ENCODE measurements around the gene NRCAM.

The NRCAM gene

GRCh38 chr7:108193594-108194498 lies 262.4 kb downstream of the NRCAM start:
- DNase-seq = no peak

DNA sequence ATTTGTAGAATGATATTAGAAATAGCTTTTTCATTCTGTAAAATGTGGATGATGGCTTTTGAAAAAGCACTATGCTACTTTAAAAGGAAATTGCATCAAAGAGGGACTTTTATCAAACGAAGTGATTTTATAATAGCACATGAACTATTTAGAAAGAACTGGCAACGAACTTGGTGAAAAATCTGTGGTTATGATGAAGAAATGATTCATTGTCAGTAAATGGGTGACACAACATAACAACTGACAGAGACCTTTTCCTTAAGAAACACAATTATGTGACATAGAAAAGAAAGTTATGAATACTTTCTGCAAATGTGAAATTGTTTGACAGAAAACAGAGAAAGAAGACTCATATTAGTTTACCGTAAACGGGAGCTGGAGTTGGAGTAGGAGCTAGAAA lies 265.3 kb downstream of the NRCAM start:
- no peak for DNase-seq

- no peak for DNase-seq
Measured at GRCh38 chr7:108189733-108190388, 266.4 kb downstream of the NRCAM start.

DNA sequence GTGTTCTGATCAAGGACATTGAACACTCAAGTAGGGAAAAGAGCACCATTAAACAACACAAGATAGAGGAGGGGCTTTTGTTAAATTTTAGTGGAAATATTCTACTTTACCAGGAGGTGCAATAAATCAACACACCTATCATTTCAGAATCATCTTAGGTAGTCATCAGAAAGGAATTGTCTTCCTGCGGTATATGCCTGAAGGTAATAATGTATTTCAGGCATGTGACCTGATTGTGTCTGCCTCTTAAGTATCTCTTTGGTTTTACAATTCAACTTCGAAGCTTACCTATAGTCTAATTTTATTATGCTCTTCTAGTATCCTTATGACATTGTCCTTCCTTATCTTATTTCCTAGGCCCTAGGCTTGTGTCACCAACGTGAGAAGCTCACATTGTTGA lies 267.5 kb downstream of the NRCAM start:
- DNase-seq = no peak

GRCh38 chr7:108181073-108181985 lies 274.9 kb downstream of the NRCAM start:
- DNase-seq = peak; percentile 54

GRCh38 chr7:108178398-108178797 lies 277.8 kb downstream of the NRCAM start:
- DNase-seq = no peak

DNA sequence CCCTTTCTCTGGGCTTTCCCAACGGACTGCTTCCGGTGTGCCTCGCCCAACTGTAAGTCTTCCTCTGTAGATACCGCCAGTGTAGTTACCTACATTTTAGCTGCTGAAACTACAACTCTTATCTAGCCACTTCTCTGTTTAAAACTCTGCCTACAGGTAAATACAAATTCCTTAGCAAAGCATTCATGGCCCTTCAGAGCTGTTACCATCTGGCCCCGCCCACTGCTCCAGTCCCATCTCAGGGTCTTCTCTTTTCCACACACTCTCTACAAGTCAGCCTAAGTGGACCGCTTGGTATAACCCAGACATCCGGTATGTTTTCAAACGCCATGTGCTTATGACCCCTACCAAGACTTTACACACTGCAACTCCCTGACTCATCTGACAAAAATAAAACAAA lies 285.1 kb downstream of the NRCAM start:
- DNase-seq = no peak

DNA sequence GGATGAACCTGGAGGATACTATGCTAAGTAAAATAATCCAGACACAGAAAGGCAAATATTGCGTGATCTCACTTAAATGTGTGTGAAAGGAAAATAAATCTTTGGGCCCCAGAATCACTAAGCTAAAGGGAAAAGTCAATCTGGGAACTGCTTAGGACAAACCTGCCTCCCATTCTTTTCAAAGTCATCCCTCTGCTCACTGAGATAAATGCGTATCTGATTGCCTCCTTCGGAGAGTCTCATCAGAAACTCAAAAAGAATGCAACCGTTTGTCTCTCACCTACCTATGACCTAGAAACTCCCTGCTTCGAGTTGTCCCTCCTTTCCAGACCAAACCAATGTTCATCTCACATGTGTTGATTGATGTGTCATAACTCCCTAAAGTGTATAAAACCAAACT lies 286.0 kb downstream of the NRCAM start:
- DNase-seq = no peak

GRCh38 chr7:108167460-108167859 lies 288.8 kb downstream of the NRCAM start:
- DNase-seq = no peak

- DNase-seq = no peak
Measured at GRCh38 chr7:108166687-108167086, 289.5 kb downstream of the NRCAM start.

- DNase-seq = no peak
Measured at GRCh38 chr7:108165723-108166122, 290.5 kb downstream of the NRCAM start.

GRCh38 chr7:108164946-108165345 lies 291.3 kb downstream of the NRCAM start:
- DNase-seq = no peak

- no peak for DNase-seq
Measured at GRCh38 chr7:108164342-108164741, 291.9 kb downstream of the NRCAM start.

- DNase-seq = no peak
Measured at GRCh38 chr7:108158776-108159175, 297.5 kb downstream of the NRCAM start.

DNA sequence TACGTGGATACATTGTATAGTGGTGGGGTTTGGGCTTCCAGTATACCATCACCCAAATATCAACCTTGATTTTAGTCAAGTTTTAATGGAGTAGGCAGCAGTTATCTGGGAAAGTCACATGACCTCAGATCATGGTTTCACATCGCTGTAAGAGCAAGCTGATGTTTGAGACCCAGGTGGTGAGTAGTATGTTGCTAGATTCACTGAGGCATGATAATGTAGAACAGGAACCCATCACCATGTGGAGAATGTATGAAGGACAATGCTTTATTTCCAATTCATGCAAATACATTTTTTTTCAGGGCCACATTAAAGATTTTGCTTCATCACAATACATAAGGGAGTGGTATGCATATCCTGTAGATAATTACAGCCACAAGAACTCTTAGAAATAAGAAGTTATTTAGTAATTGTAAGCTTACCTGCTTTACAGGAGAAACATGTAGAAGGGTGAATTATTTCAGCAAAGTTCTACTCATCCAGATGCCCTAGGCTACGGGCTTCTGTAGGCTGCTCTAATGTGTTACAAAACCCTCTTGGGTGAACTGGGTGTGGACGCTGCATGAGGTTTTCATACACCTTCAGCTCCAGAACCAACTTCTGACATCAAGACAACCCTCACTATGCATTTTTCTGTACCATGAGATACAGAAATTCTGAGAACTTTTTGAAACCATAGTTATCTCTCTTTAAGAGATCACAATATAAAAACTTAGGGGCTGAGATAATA lies 298.5 kb downstream of the NRCAM start:
- no peak for DNase-seq

DNA sequence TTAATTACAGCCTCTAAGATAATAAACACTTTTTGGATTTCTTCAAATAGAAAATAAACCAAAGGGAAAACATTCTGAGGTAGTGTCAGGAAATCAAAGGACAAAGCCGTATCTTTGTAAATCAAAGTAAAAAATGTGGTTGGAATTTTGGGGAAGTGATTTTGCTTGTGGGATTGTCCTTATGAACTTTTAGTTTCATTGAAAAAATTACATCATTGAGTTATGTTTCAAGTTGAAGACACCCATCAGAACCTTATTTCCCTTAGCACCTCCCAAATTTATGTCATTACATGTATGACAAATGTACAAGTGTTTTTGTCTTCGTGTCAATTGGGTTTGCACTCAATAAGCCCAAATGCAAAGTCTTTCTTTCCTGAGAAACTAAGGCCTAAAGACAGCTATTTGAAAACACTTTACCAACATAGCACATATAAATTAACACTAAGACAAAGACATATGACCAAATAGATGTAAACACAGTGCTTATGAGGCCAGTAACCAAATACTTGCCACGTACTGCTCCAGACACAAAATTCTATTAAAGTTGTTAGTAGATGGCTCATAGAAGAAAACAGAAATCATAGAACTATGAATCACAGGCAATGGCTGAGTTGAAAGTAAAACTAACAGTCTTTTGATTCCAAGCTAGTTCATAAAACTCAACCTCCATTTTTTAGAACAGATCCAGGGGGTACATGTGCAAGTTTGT lies 299.2 kb downstream of the NRCAM start:
- no peak for DNase-seq

DNA sequence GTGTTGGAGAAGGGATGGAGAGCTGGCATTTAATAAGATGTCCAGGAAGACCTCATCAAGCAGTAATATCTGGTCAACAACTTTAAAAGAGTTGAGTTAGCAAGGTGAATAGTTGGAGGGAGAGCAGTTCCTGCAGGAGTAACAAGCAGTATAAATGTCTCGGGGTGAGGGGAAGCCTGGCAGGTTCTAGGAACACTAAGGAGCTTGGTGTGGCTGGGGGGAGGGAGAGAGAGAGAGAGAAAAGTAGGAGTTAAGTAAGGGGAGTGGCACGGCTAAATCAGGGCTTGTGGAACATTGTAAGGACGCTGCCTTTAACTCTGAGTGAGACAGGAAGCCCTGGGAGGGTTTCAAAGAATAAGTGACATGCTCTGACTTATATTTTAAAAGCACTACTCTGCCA lies 304.0 kb downstream of the NRCAM start:
- DNase-seq = no peak

- no peak for DNase-seq
Measured at GRCh38 chr7:108149908-108150307, 306.3 kb downstream of the NRCAM start.

GRCh38 chr7:108149119-108149518 lies 307.1 kb downstream of the NRCAM start:
- DNase-seq = no peak

- DNase-seq = no peak
Measured at GRCh38 chr7:108147031-108147563, 309.1 kb downstream of the NRCAM start.

GRCh38 chr7:108146070-108146842 lies 310.0 kb downstream of the NRCAM start:
- DNase-seq = peak; percentile 83
